GM12873 (cell line): ENCODE results near the gene NLGN1.

Experiments
- CTCF ChIP-seq: IDR thresholded peaks from 2 replicates; pipeline ENCODE4 v1.5.1; 2012; ENCODE audit warnings: low read depth, mild to moderate bottlenecking, moderate library complexity, low read length, control low read depth; ENCODE audit not compliant: insufficient read depth; ENCODE audit errors: missing control alignments

Gene NLGN1

GRCh38 chr3:173921732-173922131, 524.2 kb downstream of the NLGN1 start:
- no peak for TF ChIP-seq CTCF

GRCh38 chr3:173923204-173923603, 525.7 kb downstream of the NLGN1 start:
- TF ChIP-seq CTCF = no peak

- no peak for TF ChIP-seq CTCF
Measured at GRCh38 chr3:173930251-173930650, 532.7 kb downstream of the NLGN1 start.

- TF ChIP-seq CTCF = no peak
Measured at GRCh38 chr3:173932624-173933023, 535.1 kb downstream of the NLGN1 start.

- TF ChIP-seq CTCF = no peak
Measured at GRCh38 chr3:173933113-173933512, 535.6 kb downstream of the NLGN1 start.

GRCh38 chr3:173936316-173936715, 538.8 kb downstream of the NLGN1 start:
- TF ChIP-seq CTCF = no peak

GRCh38 chr3:173938159-173938558, 540.6 kb downstream of the NLGN1 start:
- TF ChIP-seq CTCF = no peak
